A549 (cell line): Measurements from ENCODE around the gene HOXA11. TPM values are rescaled to one million over a fixed set of nuclear protein-coding genes. Genes with fewer than 3 reads are reported as not detected.

Experiments
- ATAC-seq, 2 experiments: fragments of 200-7000 bp in 1 of 2; fragments of >200 bp in 1 of 2; cut with Nextera tagmentation in 1 of 2; cut with Tn5 transposase in 1 of 2; 3 replicates each; pipeline versions ENCODE4 v1.8.0 to v1.9.1; 2018 to 2020; ENCODE audit warnings: mild to moderate bottlenecking in 1 of 2, moderate library complexity in 1 of 2
- CTCF ChIA-PET: fragments of 300-600 bp; sonication (Branson Sonifier 250); formaldehyde crosslinking; extraction: SDS; loops from one replicate; lab custom pipeline; 2021; ENCODE audit warnings: antibody characterized with exemption, inconsistent platforms; lab: Yijun Ruan, JAX
- POLR2A ChIA-PET: fragments of 350-600 bp; formaldehyde crosslinking; extraction: SDS; loops from one replicate; lab custom pipeline; 2021; ENCODE audit warnings: antibody characterized with exemption, inconsistent platforms; lab: Yijun Ruan, JAX
- DNase-seq, 2 experiments: peaks; one replicate each; pipeline versions ENCODE4 v3.0.0 to v3.0.0-alpha.2; 2011 to 2016; ENCODE audit warnings: low read depth in 1 of 2, low spot score in 1 of 2
- FAIRE-seq: peaks from 2 replicates; lab custom pipeline; 2011; peaks lifted over from hg19 to GRCh38; lab: Jason Lieb, UNC
- H3K27ac ChIP-seq, 2 experiments: fragments of >200 bp; sonication (Bioruptor Twin); formaldehyde crosslinking; 3 replicates each; pipeline ENCODE4 v1.5.1; 2016 to 2017
- H3K4me1 ChIP-seq: fragments of >200 bp; sonication (Bioruptor Twin); formaldehyde crosslinking; 3 replicates; pipeline ENCODE4 v1.6.1; 2016
- H3K4me2 ChIP-seq: fragments of >200 bp; sonication (Bioruptor Twin); formaldehyde crosslinking; 3 replicates; pipeline ENCODE4 v1.6.1; 2016
- H3K4me3 ChIP-seq: fragments of >200 bp; sonication (Bioruptor Twin); formaldehyde crosslinking; 3 replicates; pipeline ENCODE4 v1.5.1; 2016
- H3K9me3 ChIP-seq: fragments of >200 bp; sonication (Bioruptor Twin); formaldehyde crosslinking; 3 replicates; pipeline ENCODE4 v1.6.1; 2016
- CBX2 ChIP-seq: fragments of 200-600 bp; sonication (generic); IDR thresholded peaks from 2 replicates; pipeline ENCODE4 v1.6.1; 2016; ENCODE audit warnings: low read depth, mild to moderate bottlenecking, borderline replicate concordance
- CHD2 ChIP-seq: fragments of 150-350 bp; IDR thresholded peaks from 2 replicates; pipeline ENCODE4 v1.6.1; 2014; ENCODE audit warnings: low read length; ENCODE audit not compliant: partially characterized antibody
- ELK1 ChIP-seq: fragments of 150-350 bp; IDR thresholded peaks from 2 replicates; pipeline ENCODE4 v1.6.1; 2014; ENCODE audit warnings: low read depth, mild to moderate bottlenecking, low read length
- EP300 ChIP-seq, 2 experiments: fragments of >200 bp; sonication (Bioruptor Twin); formaldehyde crosslinking; IDR thresholded peaks; 2 replicates in 1 of 2; 3 replicates in 1 of 2; pipeline ENCODE4 v1.6.1; 2016 to 2017
- ESRRA ChIP-seq: fragments of 150-350 bp; IDR thresholded peaks from 2 replicates; pipeline ENCODE4 v1.6.1; 2014; ENCODE audit warnings: mild to moderate bottlenecking, low read length, borderline replicate concordance
- HEYL ChIP-seq: fragments of 250-450 bp; sonication (Bioruptor Pico); IDR thresholded peaks from 2 replicates; pipeline ENCODE4 v1.8.0; 2021; ENCODE audit warnings: mild to moderate bottlenecking, moderate library complexity
- HMGXB4 ChIP-seq: fragments of 250-450 bp; sonication (Bioruptor Pico); IDR thresholded peaks from 2 replicates; pipeline ENCODE4 v1.5.0; 2021; ENCODE audit warnings: mild to moderate bottlenecking, moderate library complexity, borderline replicate concordance
- HOXB5 ChIP-seq: fragments of 250-450 bp; sonication (Bioruptor Pico); IDR thresholded peaks from 2 replicates; pipeline ENCODE4 v1.5.0; 2020; ENCODE audit warnings: mild to moderate bottlenecking, moderate library complexity
- RAD21 ChIP-seq, 2 experiments: fragments of >200 bp in 1 of 2; sonication (Bioruptor Twin) in 1 of 2; formaldehyde crosslinking in 1 of 2; IDR thresholded peaks in 1 of 2; conservative IDR thresholded peaks in 1 of 2; 2 replicates in 1 of 2; 3 replicates in 1 of 2; pipeline ENCODE4 v1.6.1; 2012 to 2018; ENCODE audit warnings: inconsistent platforms in 1 of 2
- RNF2 ChIP-seq: fragments of 200-600 bp; sonication (generic); IDR thresholded peaks from 2 replicates; pipeline ENCODE4 v1.6.1; 2016; ENCODE audit warnings: low read depth, mild to moderate bottlenecking, antibody characterized with exemption, moderate library complexity, borderline replicate concordance
- TFCP2L1 ChIP-seq: fragments of 250-450 bp; sonication (Bioruptor Pico); IDR thresholded peaks from 2 replicates; pipeline ENCODE4 v1.5.0; 2021; ENCODE audit warnings: mild to moderate bottlenecking
- TP53 ChIP-seq: fragments of 250-450 bp; sonication (Bioruptor Pico); IDR thresholded peaks from 2 replicates; pipeline ENCODE4 v1.5.0; 2021; ENCODE audit warnings: mild to moderate bottlenecking, moderate library complexity
- WGBS: methylation state at CpG from one replicate; pipeline ENCODE4 v1.1.6; 2017; ENCODE audit errors: missing lambda C conversion rate; 5-methylcytosine and 5-hydroxymethylcytosine counted together
- polyA plus RNA-seq, 4 experiments: library from polyadenylated mRNA; depleted of rRNA in 3 of 4; stranded (reverse); fragments of >200 nt; fragmentation: RNase III in 1 of 4; extraction: RNeasy Plus Mini Kit Qiagen cat#74134 plus additional on column Dnase treatment in 1 of 4; gene quantifications; 2 replicates in 3 of 4; 3 replicates in 1 of 4; pipeline ENCODE4 v1.2.3, GENCODE V29; 2011 to 2017
- TF ChIP-seq, protein P1 (sequence below): fragments of >200 bp; sonication (Bioruptor Twin); formaldehyde crosslinking; IDR thresholded peaks from 3 replicates; pipeline ENCODE4 v1.6.1; 2016
- TF ChIP-seq, protein P2 (sequence below): IDR thresholded peaks from 2 replicates; pipeline ENCODE4 v1.6.1; 2012; ENCODE audit warnings: low read depth, borderline replicate concordance
- TF ChIP-seq, protein P3 (sequence below): fragments of >200 bp; sonication (Bioruptor Twin); formaldehyde crosslinking; IDR thresholded peaks from 3 replicates; pipeline ENCODE4 v1.5.1; 2016
- TF ChIP-seq, protein P4 (sequence below): IDR thresholded peaks from 2 replicates; pipeline ENCODE4 v1.6.1; 2012

The HOXA11 gene
- polyA plus RNA-seq, 2 of the 4 experiments (the other 2 are of a cell fraction), result 0.68 to 0.84 TPM

GRCh38 chr7:27149842-27150567, 35.0 kb downstream of the HOXA11 start:
- DNase-seq (no peak), ATAC-seq (peak; percentile 69 to 75), FAIRE-seq (no peak)
- H3K4me3 ChIP-seq, result peak overlapping the region; percentile 49
- H3K27ac ChIP-seq, result peak overlapping the region; percentile 88 to 90
- H3K9me3 ChIP-seq, result no peaks in the 10 kb centered on the region
- H3K4me2 ChIP-seq, result peak overlapping the region; percentile 90
- TF ChIP-seq, protein P1, sequence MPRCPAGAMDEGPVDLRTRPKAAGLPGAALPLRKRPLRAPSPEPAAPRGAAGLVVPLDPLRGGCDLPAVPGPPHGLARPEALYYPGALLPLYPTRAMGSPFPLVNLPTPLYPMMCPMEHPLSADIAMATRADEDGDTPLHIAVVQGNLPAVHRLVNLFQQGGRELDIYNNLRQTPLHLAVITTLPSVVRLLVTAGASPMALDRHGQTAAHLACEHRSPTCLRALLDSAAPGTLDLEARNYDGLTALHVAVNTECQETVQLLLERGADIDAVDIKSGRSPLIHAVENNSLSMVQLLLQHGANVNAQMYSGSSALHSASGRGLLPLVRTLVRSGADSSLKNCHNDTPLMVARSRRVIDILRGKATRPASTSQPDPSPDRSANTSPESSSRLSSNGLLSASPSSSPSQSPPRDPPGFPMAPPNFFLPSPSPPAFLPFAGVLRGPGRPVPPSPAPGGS, result no peak
- TF ChIP-seq RAD21 (conservative IDR thresholded peaks at IDR 0.05 in 1 of 2, IDR thresholded peaks at IDR 0.05 in 1 of 2) (no peak), EP300 (IDR thresholded peaks at IDR 0.05) (no peak), ESRRA (no peak), CHD2 (no peak), ELK1 (no peak), TFCP2L1 (CRISPR knock-in tag) (no peak), CBX2 (no peak), HEYL (no peak), RNF2 (no peak), TP53 (CRISPR knock-in tag) (no peak), HMGXB4 (CRISPR knock-in tag) (no peak), HOXB5 (no peak)
- TF ChIP-seq, protein P2, sequence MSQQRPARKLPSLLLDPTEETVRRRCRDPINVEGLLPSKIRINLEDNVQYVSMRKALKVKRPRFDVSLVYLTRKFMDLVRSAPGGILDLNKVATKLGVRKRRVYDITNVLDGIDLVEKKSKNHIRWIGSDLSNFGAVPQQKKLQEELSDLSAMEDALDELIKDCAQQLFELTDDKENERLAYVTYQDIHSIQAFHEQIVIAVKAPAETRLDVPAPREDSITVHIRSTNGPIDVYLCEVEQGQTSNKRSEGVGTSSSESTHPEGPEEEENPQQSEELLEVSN, result no peak
- TF ChIP-seq, protein P3, sequence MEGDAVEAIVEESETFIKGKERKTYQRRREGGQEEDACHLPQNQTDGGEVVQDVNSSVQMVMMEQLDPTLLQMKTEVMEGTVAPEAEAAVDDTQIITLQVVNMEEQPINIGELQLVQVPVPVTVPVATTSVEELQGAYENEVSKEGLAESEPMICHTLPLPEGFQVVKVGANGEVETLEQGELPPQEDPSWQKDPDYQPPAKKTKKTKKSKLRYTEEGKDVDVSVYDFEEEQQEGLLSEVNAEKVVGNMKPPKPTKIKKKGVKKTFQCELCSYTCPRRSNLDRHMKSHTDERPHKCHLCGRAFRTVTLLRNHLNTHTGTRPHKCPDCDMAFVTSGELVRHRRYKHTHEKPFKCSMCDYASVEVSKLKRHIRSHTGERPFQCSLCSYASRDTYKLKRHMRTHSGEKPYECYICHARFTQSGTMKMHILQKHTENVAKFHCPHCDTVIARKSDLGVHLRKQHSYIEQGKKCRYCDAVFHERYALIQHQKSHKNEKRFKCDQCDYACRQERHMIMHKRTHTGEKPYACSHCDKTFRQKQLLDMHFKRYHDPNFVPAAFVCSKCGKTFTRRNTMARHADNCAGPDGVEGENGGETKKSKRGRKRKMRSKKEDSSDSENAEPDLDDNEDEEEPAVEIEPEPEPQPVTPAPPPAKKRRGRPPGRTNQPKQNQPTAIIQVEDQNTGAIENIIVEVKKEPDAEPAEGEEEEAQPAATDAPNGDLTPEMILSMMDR, result no peak
- TF ChIP-seq, protein P4, sequence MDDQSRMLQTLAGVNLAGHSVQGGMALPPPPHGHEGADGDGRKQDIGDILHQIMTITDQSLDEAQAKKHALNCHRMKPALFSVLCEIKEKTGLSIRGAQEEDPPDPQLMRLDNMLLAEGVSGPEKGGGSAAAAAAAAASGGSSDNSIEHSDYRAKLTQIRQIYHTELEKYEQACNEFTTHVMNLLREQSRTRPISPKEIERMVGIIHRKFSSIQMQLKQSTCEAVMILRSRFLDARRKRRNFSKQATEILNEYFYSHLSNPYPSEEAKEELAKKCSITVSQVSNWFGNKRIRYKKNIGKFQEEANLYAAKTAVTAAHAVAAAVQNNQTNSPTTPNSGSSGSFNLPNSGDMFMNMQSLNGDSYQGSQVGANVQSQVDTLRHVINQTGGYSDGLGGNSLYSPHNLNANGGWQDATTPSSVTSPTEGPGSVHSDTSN, result no peak
- ChIA-PET CTCF (interaction anchor here (0.7 to 11.1 kb wide), 34 partner anchors 8 to 1257 kb away, joined by 3 to 160 read pairs (median 5); partner anchors contain the start of genes HOXA4, HOXA5 and HOXA9), POLR2A (interaction anchor here (0.5 to 2.1 kb wide), 7 partner anchors 11 to 950 kb away, joined by 3 to 14 read pairs (median 4); partner anchors contain the start of gene HNRNPA2B1)
- 20% methylated on average over 11 of the region's 13 CpGs for WGBS
- peaks cover 16% of the 10 kb centered on the region for H3K4me1 ChIP-seq
